PC-9 (cell line): ENCODE data around the gene COLEC11. TPM values are rescaled to one million over a fixed set of nuclear protein-coding genes. Genes with fewer than 3 reads are reported as not detected.

Source experiments
- BruUV-seq: library from RNA; stranded (reverse); fragments of 400-500 nt; replicated peaks from 2 replicates; lab custom pipeline; 2021; lab: Mats Ljungman, UMichigan
- CTCF ChIA-PET: fragments of 300-600 bp; sonication (Branson Sonifier 250); formaldehyde crosslinking; loops from one replicate; lab custom pipeline; 2022; ENCODE audit warnings: antibody characterized with exemption; lab: Charles Lee
- POLR2A ChIA-PET: fragments of 300-600 bp; sonication (Branson Sonifier 250); formaldehyde crosslinking; loops from one replicate; lab custom pipeline; 2022; ENCODE audit warnings: antibody characterized with exemption; ENCODE audit not compliant: unreplicated experiment; lab: Charles Lee
- DNase-seq, 2 experiments: peaks; one replicate each; pipeline versions ENCODE4 v3.0.0 to v3.0.0-alpha.2; 2015 to 2022; ENCODE audit warnings: mixed read lengths in 1 of 2
- H2AFZ ChIP-seq: fragments of 200-600 bp; sonication (generic); 2 replicates; pipeline ENCODE4 v1.8.1; 2017; ENCODE audit warnings: antibody characterized with exemption
- H3F3A ChIP-seq: fragments of 200-600 bp; sonication (generic); 2 replicates; pipeline ENCODE4 v1.8.1; 2017; ENCODE audit warnings: antibody characterized with exemption, mild to moderate bottlenecking, low read depth; ENCODE audit not compliant: insufficient read depth
- H3K27ac ChIP-seq: fragments of 200-600 bp; sonication (generic); 2 replicates; pipeline ENCODE4 v1.6.1; 2016; ENCODE audit warnings: mixed run types
- H3K27me3 ChIP-seq: fragments of 200-600 bp; sonication (generic); 2 replicates; pipeline ENCODE4 v1.6.1; 2016; ENCODE audit warnings: low read depth, mixed run types; ENCODE audit not compliant: insufficient read depth
- H3K36me3 ChIP-seq: fragments of 200-600 bp; sonication (generic); 2 replicates; pipeline ENCODE4 v1.6.1; 2016; ENCODE audit warnings: low read depth, mixed run types
- H3K4me1 ChIP-seq: fragments of 200-600 bp; sonication (generic); replicated peaks from 2 replicates; pipeline ENCODE4 v1.6.1; 2016; ENCODE audit warnings: mixed run types; ENCODE audit not compliant: insufficient read depth
- H3K4me2 ChIP-seq: fragments of 200-600 bp; sonication (generic); 2 replicates; pipeline ENCODE4 v1.6.1; 2017; ENCODE audit warnings: mixed run types
- H3K4me3 ChIP-seq: fragments of 200-600 bp; sonication (generic); 2 replicates; pipeline ENCODE4 v1.6.1; 2016; ENCODE audit warnings: mixed run types
- H3K79me2 ChIP-seq: fragments of 200-600 bp; sonication (generic); 2 replicates; pipeline ENCODE4 v1.6.1; 2017; ENCODE audit warnings: low read depth, mixed run types
- H3K9me2 ChIP-seq: fragments of 200-600 bp; sonication (generic); 2 replicates; pipeline ENCODE4 v1.8.1; 2017; ENCODE audit warnings: mild to moderate bottlenecking; ENCODE audit not compliant: insufficient read depth
- H3K9me3 ChIP-seq: fragments of 200-600 bp; sonication (generic); 2 replicates; pipeline ENCODE4 v1.8.1; 2016; ENCODE audit warnings: low read depth; ENCODE audit not compliant: insufficient read depth
- H4K20me1 ChIP-seq: fragments of 200-600 bp; sonication (generic); 2 replicates; pipeline ENCODE4 v1.8.1; 2017; ENCODE audit not compliant: insufficient read depth
- CTCF ChIP-seq: fragments of 200-600 bp; sonication (generic); conservative IDR thresholded peaks from 2 replicates; pipeline ENCODE4 v1.6.1; 2017; ENCODE audit warnings: mixed run types, antibody characterized with exemption, mild to moderate bottlenecking, moderate library complexity
- EZH2 ChIP-seq: fragments of 200-600 bp; sonication (generic); IDR thresholded peaks from 2 replicates; pipeline ENCODE4 v1.8.0; 2017; ENCODE audit warnings: antibody characterized with exemption, low read depth
- intact Hi-C: fragments of 100-400 bp; cut with micrococcal nuclease; formaldehyde crosslinking; loops from one replicate; pipeline ENCODE4 v1.10.0; 2022; ENCODE audit not compliant: unreplicated experiment
- total RNA-seq: library from RNA; stranded (reverse); gene quantifications from 2 replicates; pipeline ENCODE4 v1.2.3, GENCODE V29; 2021

The COLEC11 gene
- total RNA-seq, 1 experiment from 2014 or later, result 2.4 TPM

DNA sequence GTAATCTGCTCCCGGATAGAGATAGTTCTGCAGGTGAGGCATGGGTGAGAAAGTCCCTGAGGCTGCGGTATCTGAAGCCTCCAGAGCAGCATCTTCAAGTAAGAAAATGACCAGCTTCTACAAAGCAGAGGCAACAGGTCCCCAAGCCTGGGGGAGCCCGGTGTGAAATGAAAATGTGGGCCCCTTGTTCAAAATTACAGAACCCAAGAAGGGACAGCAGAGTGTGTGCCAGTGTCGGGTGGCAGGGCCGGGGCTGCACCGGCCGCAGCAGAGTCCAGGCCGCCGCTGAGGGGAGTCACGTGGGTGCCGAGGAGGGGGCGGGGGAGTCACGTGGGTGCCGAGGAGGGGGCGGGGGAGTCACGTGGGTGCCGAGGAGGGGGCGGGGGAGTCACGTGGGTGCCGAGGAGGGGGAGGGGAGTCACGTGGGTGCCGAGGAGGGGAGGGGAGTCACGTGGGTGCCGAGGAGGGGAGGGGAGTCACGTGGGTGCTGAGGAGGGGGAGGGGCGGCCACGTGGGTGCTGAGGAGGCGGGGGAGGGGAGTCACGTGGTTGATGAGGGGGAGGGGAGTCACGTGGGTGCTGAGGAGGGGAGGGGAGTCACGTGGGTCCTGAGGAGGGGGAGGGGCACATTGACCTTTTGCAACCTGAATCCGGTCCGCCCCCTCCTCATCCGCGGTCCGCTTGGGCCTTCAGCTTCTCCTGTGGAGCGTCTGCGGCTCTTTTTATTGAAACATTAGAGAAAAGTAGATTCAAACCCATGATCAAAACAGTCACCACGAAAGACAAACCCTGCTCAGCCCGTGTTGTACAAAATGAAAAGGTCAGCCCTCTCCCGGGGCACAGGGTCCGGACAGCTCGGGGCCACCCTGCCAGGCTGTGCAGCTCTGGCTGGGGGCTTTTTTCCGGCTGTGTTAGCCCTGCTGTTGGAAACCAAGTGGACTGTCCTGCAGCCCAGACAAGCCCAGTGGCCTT, 10.4 kb downstream of the COLEC11 start:
- POLR2A ChIA-PET, result interaction anchor here (0.6 kb wide), 1 partner anchor 29 kb away, joined by 10 read pairs; no protein-coding TSS in a partner anchor
- peak overlapping the region; percentile 91 for H3K4me3 ChIP-seq
- CTCF ChIA-PET, result no interaction called here

GRCh38 chr2:3606028-3606369, 11.1 kb downstream of the COLEC11 start:
- intact Hi-C loops, result no loop called here
- peak overlapping the region; percentile 74 for H3K27ac ChIP-seq
- BruUV-seq, result no TSS peak
- no peaks in the 10 kb centered on the region for H3K27me3 ChIP-seq
- ChIA-PET POLR2A (no interaction called here), CTCF (no interaction called here)
- H3K4me3 ChIP-seq, result peak overlapping the region; percentile 91
- H3K36me3 ChIP-seq, result no peaks in the 10 kb centered on the region
- H3K4me1 ChIP-seq, result peaks cover 21% of the 10 kb centered on the region
- H4K20me1 ChIP-seq, result no peaks in the 10 kb centered on the region
- peak overlapping the region; percentile 100 for H3K4me2 ChIP-seq
- peaks cover 14% of the 10 kb centered on the region for H3K79me2 ChIP-seq
- no peaks in the 10 kb centered on the region for H3K9me3 ChIP-seq
- no peak for TF ChIP-seq EZH2
- DNase-seq, result no peak
- H3F3A ChIP-seq, result peaks cover 4% of the 10 kb centered on the region; the same call in 1 of the 2 replicates
- H2AFZ ChIP-seq, result peak overlapping the region; percentile 98
- H3K9me2 ChIP-seq, result no peaks in the 10 kb centered on the region

More for the DNA sequence above, 10.4 kb downstream of the COLEC11 start:
- peak; percentile 65 to 73 for DNase-seq
- BruUV-seq, result no TSS peak
- Histone ChIP-seq H3K27ac (peak overlapping the region; percentile 74), H4K20me1 (no peaks in the 10 kb centered on the region), H3K36me3 (no peaks in the 10 kb centered on the region), H3F3A (peaks cover 4% of the 10 kb centered on the region; the same call in 1 of the 2 replicates), H3K9me2 (no peaks in the 10 kb centered on the region), H3K4me2 (peak overlapping the region; percentile 100), H3K79me2 (peaks cover 14% of the 10 kb centered on the region), H3K27me3 (no peaks in the 10 kb centered on the region), H3K4me1 (peaks cover 21% of the 10 kb centered on the region), H3K9me3 (no peaks in the 10 kb centered on the region), H2AFZ (peak overlapping the region; percentile 98)
- TF ChIP-seq EZH2, result no peak
- TF ChIP-seq CTCF, result no peak
- intact Hi-C loops, result no loop called here

- intact Hi-C loops, result no loop called here
- H3K9me3 ChIP-seq, result no peaks in the 10 kb centered on the region
- H3K9me2 ChIP-seq, result no peaks in the 10 kb centered on the region
- DNase-seq, result no peak
- BruUV-seq, result no TSS peak
- H2AFZ ChIP-seq, result peak overlapping the region; percentile 98
- peak overlapping the region; percentile 91 for H3K4me3 ChIP-seq
- H3K4me1 ChIP-seq, result peaks cover 21% of the 10 kb centered on the region
- H3K79me2 ChIP-seq, result peaks cover 14% of the 10 kb centered on the region
- ChIA-PET POLR2A (no interaction called here), CTCF (no interaction called here)
- no peaks in the 10 kb centered on the region for H3K27me3 ChIP-seq
- H3K27ac ChIP-seq, result no peak overlapping the region
- H3K36me3 ChIP-seq, result no peaks in the 10 kb centered on the region
- TF ChIP-seq EZH2, result no peak
- peak overlapping the region; percentile 100 for H3K4me2 ChIP-seq
- H4K20me1 ChIP-seq, result no peaks in the 10 kb centered on the region
- H3F3A ChIP-seq, result peaks cover 4% of the 10 kb centered on the region; the same call in 1 of the 2 replicates
Observed at GRCh38 chr2:3606370-3607201, 11.7 kb downstream of the COLEC11 start.
